Cerebellar cortex (tissue), 1 donor: Measurements from ENCODE around the gene PRR12.
A peak's percentile ranks its signal among the peaks of the same experiment; 100 is the strongest.

Source experiments
- DNase-seq: peaks from one replicate; pipeline ENCODE4 v3.0.0-alpha.2; 2015; ENCODE audit warnings: low spot score

Gene PRR12

GRCh38 chr19:49646586-49646985, 55.6 kb downstream of the PRR12 start:
- DNase-seq = no peak

- no peak for DNase-seq
These were observed 60.2 kb downstream of the PRR12 start for GRCh38 chr19:49651029-49651819.

GRCh38 chr19:49651820-49652550, 61.0 kb downstream of the PRR12 start:
- DNase-seq = no peak

GRCh38 chr19:49652551-49653465, 61.8 kb downstream of the PRR12 start:
- DNase-seq = no peak

GRCh38 chr19:49653466-49653806, 62.5 kb downstream of the PRR12 start:
- no peak for DNase-seq

GRCh38 chr19:49654581-49654980, 63.6 kb downstream of the PRR12 start:
- DNase-seq = no peak

GRCh38 chr19:49655570-49656455, 64.8 kb downstream of the PRR12 start:
- no peak for DNase-seq

- no peak for DNase-seq
These were observed 65.6 kb downstream of the PRR12 start for GRCh38 chr19:49656456-49657109.

GRCh38 chr19:49657493-49658138, 66.6 kb downstream of the PRR12 start:
- no peak for DNase-seq

- no peak for DNase-seq
These were observed 67.1 kb downstream of the PRR12 start for GRCh38 chr19:49658139-49658517.

- no peak for DNase-seq
These were observed 67.8 kb downstream of the PRR12 start for GRCh38 chr19:49658566-49659442.

GRCh38 chr19:49660338-49660961, 69.5 kb downstream of the PRR12 start:
- DNase-seq = no peak

- no peak for DNase-seq
These were observed 71.0 kb downstream of the PRR12 start for GRCh38 chr19:49662011-49662410.

- DNase-seq = no peak
These were observed 72.2 kb downstream of the PRR12 start for GRCh38 chr19:49663224-49663623.

- DNase-seq = peak; percentile 84
These were observed 73.4 kb downstream of the PRR12 start for GRCh38 chr19:49664171-49665035.

- no peak for DNase-seq
These were observed 74.0 kb downstream of the PRR12 start for GRCh38 chr19:49665036-49665350.

- peak; percentile 95 for DNase-seq
These were observed 74.6 kb downstream of the PRR12 start, which contains the start of the genes BCL2L12 and IRF3 for GRCh38 chr19:49665351-49666119. TSS of gene BCL2L12 (plus strand) at chr19:49665933. CDS start at chr19:49666693, 760 bp downstream. TSS of gene IRF3 (minus strand) at chr19:49665857. CDS start at chr19:49664838, 1,019 bp downstream.
